ENCODE data around the gene CDC20.
A peak's percentile ranks its signal among the peaks of the same experiment; 100 is the strongest.
"Not testable (repeated sequence)": the region's sequence is repeated elsewhere in the genome, so short reads cannot be mapped to it uniquely, and the experiment has no call there.

Gene CDC20

DNA sequence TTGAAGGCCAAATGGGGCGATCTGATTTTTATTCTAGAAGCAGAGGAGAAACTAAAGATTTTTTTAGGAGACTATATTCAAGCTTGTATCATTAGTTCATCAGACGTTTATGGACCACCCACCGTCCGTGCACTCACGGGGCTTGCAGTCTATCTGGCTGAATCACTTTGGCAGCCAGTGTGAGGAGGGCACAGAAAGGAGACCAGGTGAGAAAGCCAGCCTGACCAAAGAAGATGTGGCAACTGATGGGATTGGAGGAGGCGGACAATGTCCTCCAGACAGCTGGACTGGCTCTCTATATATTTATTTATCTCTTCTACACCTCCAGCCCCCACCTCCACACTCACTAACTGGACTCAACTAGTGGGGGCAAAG lies 9.9 kb downstream of the CDC20 start:
- DNase-seq (ENCODE audit: low read depth): no peak
- peak overlapping the region; percentile 84 for H3K4me3 ChIP-seq (ENCODE audit: low read depth, low read length)
- TF ChIP-seq, protein P1, sequence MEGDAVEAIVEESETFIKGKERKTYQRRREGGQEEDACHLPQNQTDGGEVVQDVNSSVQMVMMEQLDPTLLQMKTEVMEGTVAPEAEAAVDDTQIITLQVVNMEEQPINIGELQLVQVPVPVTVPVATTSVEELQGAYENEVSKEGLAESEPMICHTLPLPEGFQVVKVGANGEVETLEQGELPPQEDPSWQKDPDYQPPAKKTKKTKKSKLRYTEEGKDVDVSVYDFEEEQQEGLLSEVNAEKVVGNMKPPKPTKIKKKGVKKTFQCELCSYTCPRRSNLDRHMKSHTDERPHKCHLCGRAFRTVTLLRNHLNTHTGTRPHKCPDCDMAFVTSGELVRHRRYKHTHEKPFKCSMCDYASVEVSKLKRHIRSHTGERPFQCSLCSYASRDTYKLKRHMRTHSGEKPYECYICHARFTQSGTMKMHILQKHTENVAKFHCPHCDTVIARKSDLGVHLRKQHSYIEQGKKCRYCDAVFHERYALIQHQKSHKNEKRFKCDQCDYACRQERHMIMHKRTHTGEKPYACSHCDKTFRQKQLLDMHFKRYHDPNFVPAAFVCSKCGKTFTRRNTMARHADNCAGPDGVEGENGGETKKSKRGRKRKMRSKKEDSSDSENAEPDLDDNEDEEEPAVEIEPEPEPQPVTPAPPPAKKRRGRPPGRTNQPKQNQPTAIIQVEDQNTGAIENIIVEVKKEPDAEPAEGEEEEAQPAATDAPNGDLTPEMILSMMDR (IDR thresholded peaks at IDR 0.05; ENCODE audit: control insufficient read depth, extremely low read depth, insufficient read depth): no peak

DNA sequence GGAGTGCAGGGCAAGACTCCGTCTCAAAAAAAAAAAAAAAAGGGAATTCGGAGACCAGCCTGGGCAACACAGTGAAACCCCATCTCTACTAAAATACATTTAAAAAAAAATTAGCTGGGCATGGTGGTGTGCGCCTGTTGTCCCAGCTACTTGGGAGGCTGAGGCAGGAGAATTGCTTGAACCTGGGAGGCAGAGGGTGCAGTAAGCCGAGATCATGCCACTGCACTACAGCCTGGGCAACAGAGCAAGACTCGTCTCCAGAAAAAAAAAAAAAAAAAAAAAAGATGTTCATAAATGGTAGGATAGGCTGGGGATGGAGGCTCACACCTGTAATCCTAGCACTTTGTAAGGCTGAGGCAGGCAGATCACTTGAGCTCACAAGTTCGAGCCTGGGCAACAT lies 11.0 kb downstream of the CDC20 start:
- DNase-seq (ENCODE audit: low read depth); H3K4me3 ChIP-seq (ENCODE audit: low read depth, low read length): not testable (repeated sequence)

DNA sequence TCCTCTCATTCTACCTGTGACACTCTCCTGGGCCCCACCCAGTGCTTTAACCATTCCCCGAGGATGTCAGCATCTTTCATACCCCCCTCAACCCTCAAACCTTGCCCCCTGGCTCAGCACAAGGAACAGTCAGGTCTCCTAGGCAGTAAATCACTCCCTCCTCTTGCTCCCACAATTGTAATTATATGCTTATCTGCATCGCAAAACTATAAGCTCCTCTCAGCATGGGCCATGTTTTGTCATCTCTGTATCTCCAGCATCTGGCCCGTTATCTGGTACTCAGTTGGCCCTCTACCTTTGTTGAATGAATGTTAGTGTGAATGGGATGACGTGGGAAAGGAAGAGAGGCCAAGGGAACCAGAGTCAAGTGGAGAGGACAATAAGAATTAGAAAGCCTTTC lies 11.8 kb downstream of the CDC20 start:
- no peak overlapping the region for H3K4me3 ChIP-seq (ENCODE audit: low read depth, low read length)
- DNase-seq (ENCODE audit: low read depth): no peak
- TF ChIP-seq, protein P1 (IDR thresholded peaks at IDR 0.05; ENCODE audit: control insufficient read depth, extremely low read depth, insufficient read depth): no peak

DNA sequence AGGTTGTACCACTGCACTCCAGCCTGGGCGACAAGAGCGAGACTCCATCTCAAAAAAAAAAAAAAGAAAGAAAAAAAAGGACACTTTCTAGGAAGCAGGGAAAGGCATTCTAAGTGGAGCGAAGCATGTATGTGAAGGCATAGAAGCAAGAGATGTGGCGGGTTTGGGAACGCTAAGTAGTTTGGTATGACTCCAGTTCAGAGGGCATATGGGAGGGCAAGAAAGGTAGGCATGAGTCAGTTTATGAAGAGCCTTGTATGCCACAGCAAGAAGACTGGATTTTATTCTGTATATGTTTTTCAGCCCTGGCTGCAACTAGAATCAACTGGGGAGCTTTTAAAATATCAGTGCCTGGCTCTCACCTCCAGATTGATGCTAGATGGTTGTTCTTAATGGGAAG lies 13.4 kb downstream of the CDC20 start:
- TF ChIP-seq, protein P1 (IDR thresholded peaks at IDR 0.05; ENCODE audit: control insufficient read depth, extremely low read depth, insufficient read depth): no peak
- DNase-seq (ENCODE audit: low read depth): no peak
- no peak overlapping the region for H3K4me3 ChIP-seq (ENCODE audit: low read depth, low read length)

DNA sequence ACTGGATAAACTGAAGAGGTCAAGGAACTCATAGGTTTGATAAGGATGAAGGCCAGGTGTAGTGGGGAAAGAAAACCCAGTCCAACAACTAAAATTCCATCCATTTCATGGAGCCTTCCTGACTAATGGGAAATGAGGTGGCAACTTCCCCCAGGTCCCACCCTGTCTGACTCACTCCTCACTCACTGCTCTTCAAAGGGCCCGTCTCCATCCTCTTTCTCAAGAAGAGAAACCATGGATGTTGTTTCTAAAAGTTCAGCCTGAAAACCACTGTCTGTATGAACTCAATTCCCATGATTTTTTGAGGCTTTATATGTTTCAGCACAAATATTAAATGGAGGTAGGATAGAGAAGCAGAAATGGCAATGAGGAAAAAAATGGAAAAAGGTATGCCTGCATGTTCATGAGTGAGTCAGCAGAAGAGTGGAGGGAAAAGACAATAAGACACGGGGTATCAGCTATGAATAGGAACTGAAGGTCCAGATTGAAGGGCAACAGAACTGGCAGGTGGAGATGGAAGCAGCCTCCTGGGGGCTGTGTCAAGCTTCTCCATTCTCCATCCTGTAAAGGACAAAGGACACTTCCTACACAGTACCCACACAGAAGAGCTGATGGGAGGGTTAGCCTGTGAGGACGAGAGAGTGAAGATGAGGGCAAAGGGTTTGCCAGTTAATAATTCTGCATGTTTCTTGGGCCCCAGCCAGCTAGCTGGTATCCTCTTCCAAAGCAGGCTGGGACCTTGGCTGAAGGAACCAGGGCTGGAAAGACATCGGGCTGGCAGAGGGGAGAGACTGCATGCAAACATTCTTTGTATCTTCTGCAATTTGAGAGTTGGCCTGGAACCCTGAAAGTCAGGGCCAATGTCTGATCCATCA lies 14.5 kb downstream of the CDC20 start:
- no peak for DNase-seq (ENCODE audit: low read depth)
- TF ChIP-seq, protein P1 (IDR thresholded peaks at IDR 0.05; ENCODE audit: control insufficient read depth, extremely low read depth, insufficient read depth): no peak
- no peak overlapping the region for H3K4me3 ChIP-seq (ENCODE audit: low read depth, low read length)

DNA sequence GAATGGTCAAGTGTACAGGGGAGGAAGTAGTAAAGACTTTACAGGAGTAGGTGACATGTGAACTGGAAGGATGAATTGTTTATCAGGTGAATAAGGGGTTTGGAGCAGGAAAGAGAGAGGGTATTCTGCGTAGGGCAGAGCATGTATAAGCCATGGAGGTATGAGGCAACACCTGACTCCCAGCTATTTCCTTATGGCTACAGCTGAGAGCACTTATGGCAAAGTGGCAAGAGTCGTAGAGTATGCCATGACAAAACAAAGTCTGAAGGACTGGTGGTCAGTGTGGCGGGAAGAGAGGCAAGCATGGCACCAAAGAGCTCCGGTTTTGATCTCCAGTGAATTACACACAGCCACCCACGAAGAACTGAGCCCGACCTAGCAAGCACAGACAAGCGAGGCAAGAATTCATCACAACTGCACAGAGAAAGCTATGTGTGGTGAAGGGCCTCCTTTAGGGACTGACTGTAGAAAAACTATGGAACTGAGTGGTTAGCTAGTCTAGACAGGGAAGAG lies 18.0 kb downstream of the CDC20 start:
- DNase-seq (ENCODE audit: low read depth): no peak
- no peak overlapping the region for H3K4me3 ChIP-seq (ENCODE audit: low read depth, low read length)
- TF ChIP-seq, protein P1 (IDR thresholded peaks at IDR 0.05; ENCODE audit: control insufficient read depth, extremely low read depth, insufficient read depth): no peak

DNA sequence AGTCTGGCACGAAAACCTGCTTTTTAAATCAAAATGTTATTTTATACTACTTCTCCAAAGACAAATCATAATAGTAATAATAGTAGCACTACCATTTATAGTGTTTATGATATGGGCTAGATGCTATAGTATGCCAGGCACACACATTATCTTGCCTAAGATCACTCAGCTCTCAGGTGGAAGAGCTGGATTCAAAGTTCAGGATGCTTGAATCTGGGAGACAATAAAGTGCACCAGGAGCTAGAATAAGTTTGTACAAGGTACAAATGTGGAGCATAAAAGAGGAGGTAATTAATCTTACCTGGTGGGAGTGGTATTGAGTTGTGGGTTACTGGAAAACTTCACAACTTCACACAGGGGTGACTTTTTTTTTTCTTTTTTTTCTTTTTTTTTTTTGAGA lies 19.1 kb downstream of the CDC20 start:
- H3K4me3 ChIP-seq (ENCODE audit: low read depth, low read length): no peak overlapping the region
- TF ChIP-seq, protein P1 (IDR thresholded peaks at IDR 0.05; ENCODE audit: control insufficient read depth, extremely low read depth, insufficient read depth): no peak
- no peak for DNase-seq (ENCODE audit: low read depth)
